ENCODE measurements around the gene PDCD6IP. TPM values are rescaled to one million over a fixed set of nuclear protein-coding genes. Genes with fewer than 3 reads are reported as not detected.

The PDCD6IP gene
- total RNA-seq, 1 donor from 2014 or later, result 135 TPM

DNA sequence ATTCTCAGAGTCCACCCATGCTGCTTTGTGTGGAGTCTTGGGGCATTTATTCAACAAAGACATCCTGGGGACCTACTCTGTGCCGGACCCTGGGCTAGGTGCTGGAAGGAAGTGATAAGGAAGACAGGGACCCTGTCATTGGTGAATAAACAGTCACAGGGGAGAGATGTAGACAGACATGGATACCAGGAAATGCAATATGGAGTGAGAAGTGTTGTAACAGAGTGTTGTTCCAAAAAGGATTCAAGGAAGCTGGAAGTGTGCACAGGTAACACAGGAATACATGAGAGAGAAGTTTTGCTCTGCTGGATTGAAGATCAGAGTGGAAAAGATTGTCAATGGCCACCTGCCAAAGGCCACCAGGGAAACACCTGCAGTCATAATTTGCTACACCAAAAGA, 89.0 kb downstream of the PDCD6IP start:
- Mint-ChIP-seq H3K4me1 (peaks cover 4% of the 10 kb centered on the region), H3K4me3 (no peak overlapping the region), H3K36me3 (no peaks in the 10 kb centered on the region), H3K9me3 (peaks cover 6% of the 10 kb centered on the region), H3K27ac (no peak overlapping the region), H3K27me3 (ENCODE audit: low read depth) (peaks cover 2% of the 10 kb centered on the region)
- DNase-seq (ENCODE audit: low spot score in 2 of 2, unreplicated experiment in 2 of 2), result no peak
- TF ChIP-seq, protein P1, sequence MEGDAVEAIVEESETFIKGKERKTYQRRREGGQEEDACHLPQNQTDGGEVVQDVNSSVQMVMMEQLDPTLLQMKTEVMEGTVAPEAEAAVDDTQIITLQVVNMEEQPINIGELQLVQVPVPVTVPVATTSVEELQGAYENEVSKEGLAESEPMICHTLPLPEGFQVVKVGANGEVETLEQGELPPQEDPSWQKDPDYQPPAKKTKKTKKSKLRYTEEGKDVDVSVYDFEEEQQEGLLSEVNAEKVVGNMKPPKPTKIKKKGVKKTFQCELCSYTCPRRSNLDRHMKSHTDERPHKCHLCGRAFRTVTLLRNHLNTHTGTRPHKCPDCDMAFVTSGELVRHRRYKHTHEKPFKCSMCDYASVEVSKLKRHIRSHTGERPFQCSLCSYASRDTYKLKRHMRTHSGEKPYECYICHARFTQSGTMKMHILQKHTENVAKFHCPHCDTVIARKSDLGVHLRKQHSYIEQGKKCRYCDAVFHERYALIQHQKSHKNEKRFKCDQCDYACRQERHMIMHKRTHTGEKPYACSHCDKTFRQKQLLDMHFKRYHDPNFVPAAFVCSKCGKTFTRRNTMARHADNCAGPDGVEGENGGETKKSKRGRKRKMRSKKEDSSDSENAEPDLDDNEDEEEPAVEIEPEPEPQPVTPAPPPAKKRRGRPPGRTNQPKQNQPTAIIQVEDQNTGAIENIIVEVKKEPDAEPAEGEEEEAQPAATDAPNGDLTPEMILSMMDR (IDR thresholded peaks at IDR 0.05; ENCODE audit: unreplicated experiment), result no peak

DNA sequence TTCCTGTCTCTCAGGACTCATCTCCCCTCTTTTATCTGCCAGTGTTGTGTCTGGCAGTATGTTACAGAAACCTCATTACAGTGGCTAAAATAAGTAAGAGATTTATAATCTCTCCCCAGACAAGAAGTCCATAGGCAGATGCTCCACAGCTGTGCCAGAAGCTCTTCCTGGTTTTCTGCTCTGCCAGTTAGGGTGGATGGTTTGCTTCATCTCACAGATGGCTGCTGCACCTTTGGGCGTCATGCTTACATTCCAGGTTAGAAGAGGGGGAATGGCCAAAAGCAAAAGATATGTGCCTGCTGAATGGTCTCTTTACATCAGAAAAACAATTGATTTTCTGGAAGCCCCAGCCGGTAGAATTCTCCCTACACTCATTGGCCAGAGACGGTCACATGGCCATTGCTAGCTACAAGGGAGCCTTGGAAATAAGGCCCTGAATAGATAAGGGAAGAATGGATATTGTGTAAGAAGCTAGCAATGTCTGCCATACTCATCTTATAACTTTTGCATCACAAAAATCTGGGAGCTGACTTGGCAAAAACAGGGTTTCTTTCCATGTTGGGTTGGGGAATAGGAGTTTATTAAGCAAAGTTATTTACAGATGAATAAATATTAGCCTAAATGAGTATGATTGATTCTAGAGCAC, 91.1 kb downstream of the PDCD6IP start:
- Mint-ChIP-seq H3K4me1 (no peaks in the 10 kb centered on the region), H3K27ac (no peak overlapping the region), H3K4me3 (no peak overlapping the region), H3K27me3 (ENCODE audit: low read depth) (no peaks in the 10 kb centered on the region), H3K9me3 (peaks cover 14% of the 10 kb centered on the region), H3K36me3 (no peaks in the 10 kb centered on the region)
- DNase-seq (ENCODE audit: low spot score in 2 of 2, unreplicated experiment in 2 of 2), result no peak
- TF ChIP-seq, protein P1 (IDR thresholded peaks at IDR 0.05; ENCODE audit: unreplicated experiment), result no peak

DNA sequence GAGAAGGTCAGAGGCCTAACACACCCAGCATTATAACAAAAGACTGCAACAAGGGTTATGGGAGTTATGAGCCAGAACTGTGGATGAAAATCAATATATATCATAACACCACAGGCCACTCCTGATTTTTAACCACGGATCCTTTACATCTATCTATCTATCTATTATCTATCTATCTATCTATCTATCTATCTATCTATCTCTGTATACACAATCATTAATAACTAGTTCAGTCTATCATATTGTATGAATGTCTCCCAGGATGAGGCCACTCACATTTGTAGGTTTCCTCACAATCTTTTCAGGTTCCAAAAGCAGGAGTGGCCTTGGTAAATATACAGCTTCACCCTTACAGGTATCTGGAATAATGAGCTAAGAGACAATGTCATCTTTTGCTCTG, 94.2 kb downstream of the PDCD6IP start:
- Mint-ChIP-seq H3K27ac (no peak overlapping the region), H3K4me3 (no peak overlapping the region), H3K4me1 (peaks cover 8% of the 10 kb centered on the region), H3K27me3 (ENCODE audit: low read depth) (no peaks in the 10 kb centered on the region), H3K9me3 (peaks cover 14% of the 10 kb centered on the region), H3K36me3 (no peaks in the 10 kb centered on the region)
- no peak for DNase-seq (ENCODE audit: low spot score in 2 of 2, unreplicated experiment in 2 of 2)
- TF ChIP-seq, protein P1 (IDR thresholded peaks at IDR 0.05; ENCODE audit: unreplicated experiment), result no peak

DNA sequence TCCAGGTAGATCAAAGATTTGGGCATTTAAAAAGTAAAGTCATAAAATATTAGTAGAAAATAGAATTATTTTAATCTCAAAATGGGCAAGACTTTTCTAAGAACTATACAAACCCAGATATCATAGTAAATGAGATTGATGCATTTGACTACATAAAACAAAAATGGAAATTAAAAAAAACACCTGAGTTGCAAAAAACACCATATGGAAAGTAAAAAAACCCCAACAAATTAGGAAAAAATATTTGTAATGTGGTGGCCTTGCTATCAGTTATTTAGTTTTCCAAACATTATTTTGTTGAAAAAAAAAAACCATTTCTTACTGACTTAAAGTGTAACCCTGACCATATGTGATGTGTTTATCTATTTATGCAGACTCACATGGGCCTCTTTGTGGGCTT, 97.2 kb downstream of the PDCD6IP start:
- no peaks in the 10 kb centered on the region for H3K27me3 Mint-ChIP-seq (ENCODE audit: low read depth)
- peaks cover 28% of the 10 kb centered on the region for H3K9me3 Mint-ChIP-seq
- no peak overlapping the region for H3K4me3 Mint-ChIP-seq
- H3K4me1 Mint-ChIP-seq, result peaks cover 8% of the 10 kb centered on the region
- no peak overlapping the region for H3K27ac Mint-ChIP-seq
- TF ChIP-seq, protein P1 (IDR thresholded peaks at IDR 0.05; ENCODE audit: unreplicated experiment), result no peak
- peaks cover 6% of the 10 kb centered on the region for H3K36me3 Mint-ChIP-seq
- DNase-seq (ENCODE audit: low spot score in 2 of 2, unreplicated experiment in 2 of 2), result no peak

DNA sequence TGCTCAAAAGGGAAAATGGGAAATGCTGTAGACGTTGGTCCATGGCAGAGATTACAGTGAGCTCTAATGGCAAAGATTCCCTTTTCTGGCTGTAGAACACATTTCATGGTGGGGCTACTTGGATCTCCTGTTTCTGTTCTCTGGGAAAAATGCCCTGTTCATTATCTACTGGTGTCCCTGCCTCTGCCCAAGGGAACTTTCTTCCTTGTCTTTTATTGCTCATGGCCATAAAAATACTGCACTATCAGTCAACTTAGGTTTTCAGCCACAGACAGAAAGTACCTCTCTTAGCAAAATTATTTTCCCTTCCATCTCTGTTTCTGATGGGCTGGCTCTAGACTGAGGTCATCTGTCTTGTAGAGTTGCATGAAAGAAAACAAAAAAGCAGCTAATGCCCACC, 98.9 kb downstream of the PDCD6IP start:
- Mint-ChIP-seq H3K4me1 (peaks cover 12% of the 10 kb centered on the region), H3K27ac (no peak overlapping the region), H3K9me3 (peaks cover 22% of the 10 kb centered on the region), H3K4me3 (no peak overlapping the region), H3K27me3 (ENCODE audit: low read depth) (no peaks in the 10 kb centered on the region), H3K36me3 (peaks cover 6% of the 10 kb centered on the region)
- DNase-seq (ENCODE audit: low spot score in 2 of 2, unreplicated experiment in 2 of 2), result no peak
- TF ChIP-seq, protein P1 (IDR thresholded peaks at IDR 0.05; ENCODE audit: unreplicated experiment), result no peak
